Umbilical cord (tissue), 2 donors: ENCODE results near the gene HRG. TPM values are rescaled to one million over a fixed set of nuclear protein-coding genes. Genes with fewer than 3 reads are reported as not detected.
"Not testable (repeated sequence)": the region's sequence is repeated elsewhere in the genome, so short reads cannot be mapped to it uniquely, and the experiment has no call there.

Experiments
- DNase-seq: peaks from one replicate; pipeline ENCODE4 v3.0.0-alpha.2; 2015; ENCODE audit warnings: low spot score
- total RNA-seq: library from RNA; depleted of rRNA; stranded (reverse); fragments of >200 nt; gene quantifications from one replicate; pipeline ENCODE4 v1.2.3, GENCODE V29; 2014; ENCODE audit warnings: low replicate concordance; ENCODE audit not compliant: insufficient read depth

Gene HRG, protein sequence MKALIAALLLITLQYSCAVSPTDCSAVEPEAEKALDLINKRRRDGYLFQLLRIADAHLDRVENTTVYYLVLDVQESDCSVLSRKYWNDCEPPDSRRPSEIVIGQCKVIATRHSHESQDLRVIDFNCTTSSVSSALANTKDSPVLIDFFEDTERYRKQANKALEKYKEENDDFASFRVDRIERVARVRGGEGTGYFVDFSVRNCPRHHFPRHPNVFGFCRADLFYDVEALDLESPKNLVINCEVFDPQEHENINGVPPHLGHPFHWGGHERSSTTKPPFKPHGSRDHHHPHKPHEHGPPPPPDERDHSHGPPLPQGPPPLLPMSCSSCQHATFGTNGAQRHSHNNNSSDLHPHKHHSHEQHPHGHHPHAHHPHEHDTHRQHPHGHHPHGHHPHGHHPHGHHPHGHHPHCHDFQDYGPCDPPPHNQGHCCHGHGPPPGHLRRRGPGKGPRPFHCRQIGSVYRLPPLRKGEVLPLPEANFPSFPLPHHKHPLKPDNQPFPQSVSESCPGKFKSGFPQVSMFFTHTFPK
- total RNA-seq: 1.9 TPM

GRCh38 chr3:186665625-186666188, at the start of gene HRG:
Gene HRG (plus strand): TSS chr3:186666014. CDS start chr3:186666032, 18 bp downstream.
- DNase-seq: no peak

GRCh38 chr3:186616299-186616617, 49.6 kb upstream of the HRG start:
- DNase-seq: no peak

GRCh38 chr3:186617036-186617946, 48.5 kb upstream of the HRG start:
- peak; percentile 92 for DNase-seq

GRCh38 chr3:186618318-186618938, 47.4 kb upstream of the HRG start:
- no peak for DNase-seq

- no peak for DNase-seq
Observed at GRCh38 chr3:186619787-186620212, 46.0 kb upstream of the HRG start.

DNA sequence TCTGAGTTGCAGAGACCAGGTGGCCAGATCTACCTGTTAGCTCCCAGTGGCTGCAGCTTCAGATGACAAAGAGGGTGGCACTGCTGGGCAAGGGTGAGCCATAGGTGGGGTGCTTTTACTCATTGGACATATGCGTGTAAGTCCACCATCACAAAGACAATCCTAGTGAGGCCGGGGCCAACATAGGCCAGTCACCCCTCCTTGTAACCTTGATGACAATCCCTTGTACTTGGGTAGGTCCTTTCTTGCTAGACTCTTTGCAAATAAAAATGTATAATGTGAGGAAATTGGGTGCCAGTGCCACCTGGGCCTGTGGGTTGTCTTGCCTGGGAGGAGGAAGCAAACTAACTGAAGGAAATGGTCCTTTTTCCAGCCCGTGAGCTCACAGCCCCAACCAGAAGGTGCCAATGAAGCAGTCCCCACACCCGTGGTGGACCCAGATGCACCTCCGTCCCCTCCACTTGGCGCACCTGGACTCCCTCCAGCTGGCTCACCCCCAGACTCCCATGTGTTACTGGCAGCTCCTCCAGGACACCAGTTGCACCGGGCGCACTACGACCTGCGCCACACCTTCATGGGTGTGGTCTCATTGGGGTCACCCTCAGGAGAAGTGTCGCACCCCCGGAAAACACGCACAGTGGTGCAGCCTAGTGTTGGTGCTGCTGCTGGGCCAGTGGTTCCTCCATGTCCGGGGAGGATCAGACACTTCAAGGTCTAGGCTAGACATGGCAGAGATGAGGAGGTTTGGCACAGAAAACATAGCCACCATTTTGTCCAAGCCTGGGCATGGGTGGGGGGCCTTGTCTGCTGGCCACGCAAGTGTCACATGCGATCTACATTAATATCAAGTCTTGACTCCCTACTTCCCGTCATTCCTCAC, 45.4 kb upstream of the HRG start:
- no peak for DNase-seq

DNA sequence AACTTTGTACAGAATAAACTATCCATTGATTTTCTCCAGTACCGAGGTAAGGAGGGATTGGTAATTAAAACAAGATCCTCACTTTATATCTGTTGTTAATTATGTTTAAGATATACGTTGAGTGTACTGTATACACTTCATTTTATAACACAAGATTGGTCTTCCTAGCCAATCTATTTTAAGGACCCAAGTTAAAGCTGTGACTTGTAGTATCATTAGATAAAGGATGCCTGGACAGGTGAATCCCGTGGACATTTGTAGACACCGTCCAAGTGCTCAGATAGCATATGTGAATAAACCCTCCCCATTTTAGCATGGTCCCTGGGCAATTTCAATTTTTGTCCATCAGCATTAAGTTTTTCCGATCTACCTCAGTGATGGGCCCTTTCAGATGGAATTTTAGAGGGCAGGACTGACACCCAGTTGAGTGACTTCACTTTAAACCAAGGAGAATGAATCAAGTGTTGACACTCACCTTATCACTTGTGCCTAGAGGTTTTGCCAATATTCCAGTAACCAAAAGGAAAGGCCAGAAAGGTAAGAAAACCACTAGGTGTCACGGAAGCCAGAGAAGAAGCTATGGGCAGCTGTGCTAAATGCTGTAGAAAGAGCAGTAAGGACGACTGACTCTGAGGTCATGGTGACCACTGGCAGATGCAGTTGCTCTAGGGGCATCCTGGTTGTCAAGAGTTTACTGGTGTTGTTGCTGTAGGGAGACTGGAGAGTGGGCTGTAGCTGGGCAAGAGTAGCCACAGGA, 43.7 kb upstream of the HRG start:
- DNase-seq: no peak

DNA sequence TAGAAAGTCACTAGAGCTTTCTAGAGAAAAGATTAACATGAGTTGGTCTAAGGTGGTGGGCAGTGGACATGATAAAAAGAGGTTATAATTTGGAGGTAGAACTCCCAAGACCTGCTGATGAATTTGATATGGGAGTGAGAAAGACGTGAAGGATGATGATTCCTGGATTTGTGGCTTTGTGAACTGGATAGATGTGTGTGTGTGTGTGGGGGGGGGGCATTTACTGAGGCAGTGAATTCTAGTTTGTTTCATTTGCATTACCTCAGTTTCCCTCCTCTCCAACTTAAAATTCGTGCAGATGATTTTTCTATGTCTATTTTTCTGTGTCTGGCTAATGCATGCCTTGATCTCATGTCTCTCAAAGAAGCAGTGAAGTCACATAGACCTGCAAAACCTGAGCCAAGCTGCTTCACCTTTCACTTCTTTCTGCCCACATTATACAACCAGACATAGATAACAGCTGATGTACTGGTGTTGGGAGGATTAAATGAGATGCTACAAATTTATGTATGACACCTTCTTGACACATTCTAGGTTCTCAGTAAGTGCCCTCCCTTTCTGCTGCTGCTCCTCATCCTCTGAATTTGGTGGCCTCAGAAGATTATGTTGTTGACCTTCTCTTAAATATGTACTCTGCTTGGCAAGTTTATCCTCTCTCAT, 43.0 kb upstream of the HRG start:
- no peak for DNase-seq

- no peak for DNase-seq
Observed at GRCh38 chr3:186624598-186624997, 41.2 kb upstream of the HRG start.

- no peak for DNase-seq
Observed at GRCh38 chr3:186625600-186626042, 40.2 kb upstream of the HRG start.

DNA sequence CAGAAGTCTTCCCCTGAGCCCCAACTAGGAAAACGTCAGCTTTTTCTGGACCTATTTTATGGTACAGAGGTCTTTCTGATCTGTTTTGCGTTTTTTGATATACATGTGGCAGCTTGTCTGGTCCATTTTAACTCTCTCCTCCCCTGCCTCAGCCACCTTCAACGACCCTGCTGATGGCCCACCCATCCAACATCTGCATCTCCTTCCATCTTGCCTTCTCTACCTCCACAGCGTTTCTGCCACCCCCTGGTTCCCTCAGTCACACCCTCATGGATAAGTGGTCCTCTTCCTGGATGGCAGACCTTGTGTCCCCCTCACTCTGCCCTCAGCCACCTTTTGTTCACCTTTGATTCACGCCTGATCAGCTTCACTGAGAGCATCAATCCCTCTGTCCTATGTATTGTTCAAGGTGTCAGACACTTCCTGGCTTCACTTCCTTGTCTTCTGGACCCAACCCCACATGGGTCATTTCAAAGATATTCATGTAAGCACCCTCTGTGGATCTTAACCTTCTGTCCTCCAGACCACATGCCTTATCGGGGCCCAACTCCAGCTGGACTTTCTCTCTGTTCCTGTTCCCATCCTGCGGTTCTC, 39.5 kb upstream of the HRG start:
- DNase-seq: no peak

DNA sequence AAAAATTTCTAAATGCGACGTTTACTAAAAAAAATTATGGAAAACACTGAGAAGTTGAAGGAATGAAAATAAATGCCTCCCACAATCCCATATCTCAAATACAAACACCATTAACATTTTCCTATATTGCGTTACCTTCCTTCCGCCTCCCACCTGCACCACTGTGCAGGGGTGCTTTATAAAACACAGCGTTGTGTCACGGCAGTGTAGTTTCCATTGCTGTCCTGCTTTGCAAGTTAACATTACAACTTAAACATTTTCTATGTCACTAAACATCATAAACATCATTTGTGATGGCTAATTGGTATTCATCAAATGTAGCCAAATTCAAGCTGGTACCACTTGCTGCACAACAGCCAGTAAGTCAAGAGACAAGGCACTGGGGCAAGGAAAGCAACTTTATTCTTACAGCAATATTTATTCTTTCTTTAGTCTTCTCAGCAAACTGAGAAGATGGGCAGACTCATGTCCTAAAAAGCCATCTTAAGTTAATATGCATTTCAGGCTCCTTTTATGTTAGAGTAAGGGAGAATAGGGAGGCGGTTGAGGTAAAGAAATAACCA, 37.9 kb upstream of the HRG start:
- no peak for DNase-seq

GRCh38 chr3:186628756-186629155, 37.1 kb upstream of the HRG start:
- no peak for DNase-seq

GRCh38 chr3:186630950-186631641, 34.7 kb upstream of the HRG start:
- DNase-seq: no peak

DNA sequence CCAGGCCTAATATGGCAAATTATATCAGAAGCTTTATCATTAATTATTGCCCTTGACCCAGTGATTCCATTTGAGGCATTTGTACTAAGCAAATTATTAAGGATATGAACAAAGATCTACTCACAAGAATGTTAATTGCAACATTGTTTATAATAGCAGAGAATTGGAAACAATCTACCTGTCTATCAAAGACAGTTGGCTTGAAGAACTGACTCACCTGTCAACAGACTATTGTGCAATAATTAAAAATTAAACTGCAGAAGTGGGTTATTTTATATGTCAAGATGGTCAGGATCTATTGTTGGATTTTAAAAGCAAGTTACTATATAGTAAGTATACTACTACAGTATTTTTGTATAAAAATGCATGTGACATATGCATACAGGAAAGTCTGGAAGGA, 32.3 kb upstream of the HRG start:
- no peak for DNase-seq

DNA sequence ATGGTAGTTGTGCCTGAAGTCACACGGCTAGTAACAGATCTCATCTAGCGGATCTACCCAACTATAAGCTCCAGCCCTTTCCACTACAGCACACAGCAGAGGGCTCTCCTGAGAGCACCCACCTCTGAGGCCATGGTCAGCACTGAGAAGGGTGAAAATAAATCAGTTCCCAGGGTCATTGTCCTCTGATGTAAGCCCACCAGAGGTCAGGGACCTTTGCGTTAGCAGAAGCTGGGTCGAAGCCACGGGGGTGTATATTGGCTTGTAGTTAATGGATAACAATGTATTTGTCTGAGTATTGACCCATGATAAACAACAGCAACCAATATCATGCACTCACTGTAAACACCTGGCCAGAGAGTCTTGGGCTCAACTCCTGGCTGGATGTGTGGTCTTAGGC, 31.6 kb upstream of the HRG start:
- DNase-seq: not testable (repeated sequence)

DNA sequence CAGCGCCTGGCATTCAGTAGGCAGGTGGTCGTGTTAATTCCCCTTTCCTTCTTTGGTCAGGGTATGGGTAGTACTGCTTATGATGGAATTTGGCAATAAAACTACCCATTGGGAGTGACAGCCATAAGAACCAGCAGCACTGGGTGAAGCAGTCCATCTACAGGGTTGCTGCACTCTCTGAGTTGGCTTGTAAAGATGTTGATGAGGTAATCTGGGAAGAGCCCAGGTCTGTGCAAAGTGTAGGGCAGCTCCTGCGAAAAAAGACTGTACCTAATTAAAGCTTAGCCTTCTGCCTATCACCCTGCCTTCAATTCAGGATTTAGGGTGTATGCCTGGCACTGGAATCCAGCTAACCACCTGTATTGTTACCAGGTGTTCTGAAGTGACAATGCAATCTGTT, 30.3 kb upstream of the HRG start:
- DNase-seq: no peak

- DNase-seq: no peak
Observed at GRCh38 chr3:186636536-186636935, 29.3 kb upstream of the HRG start.
